Suppressor macrophage treated with lipopolysaccharide for 1 hour (primary cell): ENCODE measurements around the gene ANO6.
"Not testable (repeated sequence)": the region's sequence is repeated elsewhere in the genome, so short reads cannot be mapped to it uniquely, and the experiment has no call there.

Experiments
- DNase-seq, 3 donors: peaks; one replicate each; pipeline ENCODE4 v3.0.0-alpha.2; 2020 to 2022

ANO6 gene

DNA sequence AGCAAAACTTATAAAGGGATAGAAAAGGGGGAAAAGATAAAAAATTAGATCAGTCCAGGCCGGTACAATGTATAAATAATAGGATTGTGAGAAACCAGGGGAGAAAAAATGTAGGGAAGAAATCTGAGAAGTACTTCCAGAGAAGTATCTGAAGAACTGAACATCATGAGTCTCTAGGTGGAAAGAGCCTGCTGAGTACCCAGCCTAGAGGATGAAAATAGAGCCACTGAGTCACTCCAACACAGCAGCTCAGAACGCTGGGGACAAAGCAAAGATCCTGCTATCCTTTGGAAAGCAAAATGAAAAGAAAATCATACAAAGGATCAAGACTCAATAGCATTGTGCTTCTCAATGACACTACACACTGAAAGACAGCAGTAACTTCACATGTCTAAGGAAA, 138.0 kb downstream of the ANO6 start:
- no peak for DNase-seq

GRCh38 chr12:45354399-45354798, 138.5 kb downstream of the ANO6 start:
- no peak for DNase-seq

DNA sequence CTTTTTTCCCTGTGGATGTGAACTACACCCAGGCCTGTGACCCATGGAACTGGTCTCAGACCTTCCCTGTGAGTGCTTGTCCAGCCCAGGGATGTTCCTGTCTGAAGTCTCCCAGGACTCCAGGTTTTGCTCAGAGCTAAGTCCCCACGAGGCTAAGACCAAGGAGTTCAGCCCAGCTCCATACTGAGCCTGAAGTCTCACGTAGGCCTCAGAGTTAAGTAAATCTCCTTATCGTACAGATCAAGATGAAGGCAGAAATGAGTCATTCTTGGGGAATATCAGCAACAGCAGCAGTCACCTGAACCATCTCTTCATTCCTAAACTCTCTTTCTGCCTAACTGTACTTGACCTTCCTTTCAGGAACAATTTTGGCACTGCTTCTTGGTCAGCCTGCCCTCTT, 139.8 kb downstream of the ANO6 start:
- no peak for DNase-seq

- no peak for DNase-seq
These were observed 141.1 kb downstream of the ANO6 start for GRCh38 chr12:45356822-45357538.

DNA sequence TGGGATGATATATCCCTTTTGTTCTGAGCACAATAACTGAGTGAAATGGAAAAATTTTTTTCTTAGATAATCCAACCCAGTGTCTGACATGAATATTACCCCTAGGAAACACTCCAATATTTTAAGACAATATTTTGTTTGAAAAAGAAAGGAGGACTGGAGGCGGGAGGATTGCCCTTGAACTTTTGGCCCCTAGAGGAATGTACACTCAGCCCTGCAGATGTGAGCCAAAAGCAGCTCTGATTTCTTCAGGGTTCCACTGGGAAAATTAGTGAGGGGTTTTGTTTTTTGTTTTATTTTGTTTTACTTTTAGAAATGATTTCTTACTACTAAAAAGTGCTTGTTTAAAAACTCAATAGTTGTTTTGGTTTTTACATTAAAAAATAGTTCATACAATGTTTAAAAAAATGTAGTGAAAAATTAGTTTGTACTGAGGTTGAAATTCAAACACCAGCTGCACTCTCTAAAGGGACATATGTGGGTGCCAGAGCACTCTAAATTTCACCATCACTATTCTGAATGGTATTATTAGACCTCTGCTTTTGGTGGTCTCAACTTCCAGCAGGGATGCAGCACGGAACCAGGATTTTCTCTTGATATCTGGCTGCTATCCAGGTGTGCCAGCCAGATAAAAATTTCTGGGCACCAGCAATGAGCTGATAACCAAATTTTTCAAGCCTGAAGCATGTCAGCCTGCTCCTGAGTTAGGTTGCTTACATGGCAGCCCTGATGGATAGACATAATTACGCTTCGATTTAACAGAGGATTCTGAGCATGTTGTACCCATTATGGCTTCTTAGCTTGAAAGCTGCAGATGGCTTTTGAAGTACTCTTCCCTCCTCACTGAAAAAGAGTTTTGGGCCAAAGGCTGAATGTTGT, 141.9 kb downstream of the ANO6 start:
- DNase-seq, result no peak

- no peak for DNase-seq
These were observed 146.4 kb downstream of the ANO6 start for GRCh38 chr12:45362291-45362690.

- no peak for DNase-seq
These were observed 148.0 kb downstream of the ANO6 start for GRCh38 chr12:45363903-45364302.

DNA sequence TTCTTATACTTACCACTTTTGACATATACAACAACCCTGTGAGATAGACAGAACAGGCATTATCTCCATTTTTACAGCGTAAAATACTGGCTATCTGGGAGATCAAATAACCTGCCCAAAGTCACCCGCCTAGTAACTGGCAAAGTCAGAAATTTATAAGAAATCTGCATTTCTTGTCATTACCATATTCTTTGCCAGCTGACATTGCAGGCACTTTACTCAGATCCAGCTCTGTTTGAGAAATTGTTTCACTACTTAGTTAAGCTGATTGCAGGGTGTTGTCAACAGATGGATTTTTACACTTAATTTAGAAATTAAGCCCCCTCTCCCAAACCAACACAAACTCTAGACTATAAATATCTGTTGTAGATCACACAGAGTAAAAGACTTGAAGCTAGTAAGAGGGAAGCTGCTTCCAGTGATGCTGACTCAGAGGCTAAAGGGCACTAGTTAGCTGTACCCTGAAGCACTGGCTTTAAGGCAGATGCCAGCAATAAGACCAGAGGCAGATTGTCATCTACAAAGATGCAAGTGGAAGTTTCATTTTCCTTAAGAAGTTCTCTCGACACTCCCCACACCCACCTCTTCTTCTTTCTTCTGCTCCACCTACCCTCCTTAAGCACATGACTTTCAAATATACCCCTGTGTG, 153.1 kb downstream of the ANO6 start:
- DNase-seq, result peak; percentile 38 to 55 (median 45)

DNA sequence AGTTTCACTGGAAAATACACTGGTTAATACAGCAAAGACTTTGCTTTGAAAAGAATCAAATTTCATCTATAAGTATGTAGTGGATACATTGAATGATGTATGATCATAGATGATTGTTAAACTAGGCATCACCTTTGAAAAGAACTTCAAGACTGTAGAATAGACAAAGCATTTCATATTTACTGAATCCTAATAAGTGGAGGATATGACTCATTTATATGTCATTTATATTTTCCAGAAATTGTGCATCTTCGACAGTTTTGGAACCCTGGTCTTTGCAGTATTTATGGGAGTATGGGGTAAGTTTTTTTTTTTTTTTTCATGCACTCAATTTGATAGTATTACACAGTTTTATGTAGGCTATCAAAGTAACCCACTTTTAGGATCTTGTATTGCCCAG, 161.9 kb downstream of the ANO6 start:
- DNase-seq, result peak in 1 of 3 donors; percentile 33

DNA sequence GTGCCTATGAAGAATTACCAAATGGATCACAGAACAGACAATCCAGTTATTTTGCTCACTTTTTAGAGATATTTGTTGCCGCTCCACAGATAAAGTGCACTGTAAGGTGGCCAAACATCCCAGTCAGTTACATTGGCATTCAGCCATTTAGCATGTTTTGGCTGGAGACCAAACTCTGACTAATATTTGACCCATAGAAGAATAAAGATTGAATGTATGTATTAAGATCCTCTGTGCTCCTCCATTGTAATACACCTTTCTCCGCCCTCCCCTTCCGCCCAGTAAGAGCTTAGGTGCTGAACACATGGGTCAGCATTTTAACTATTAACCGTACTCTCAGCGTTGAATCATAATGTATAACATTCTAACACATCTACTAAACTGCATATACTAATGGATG, 163.4 kb downstream of the ANO6 start:
- DNase-seq, result no peak

DNA sequence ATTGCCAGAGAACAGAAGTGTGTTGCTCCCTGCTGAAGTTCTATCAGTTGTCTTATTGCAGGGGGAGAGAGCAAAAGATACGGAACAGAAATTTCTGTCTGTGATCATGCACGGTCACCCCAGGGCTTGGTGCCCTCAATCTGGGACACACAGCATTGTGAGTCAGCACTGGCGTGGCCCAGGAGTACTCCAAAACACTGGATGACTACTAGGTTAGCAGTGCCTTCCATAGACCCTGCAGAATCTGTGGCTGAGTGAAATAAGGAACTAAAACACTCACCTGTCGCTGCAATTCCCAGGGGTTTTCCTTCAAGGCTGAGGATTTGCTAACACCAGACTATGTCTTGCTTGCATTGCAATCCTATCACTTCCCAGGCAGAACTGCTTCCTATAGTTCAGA, 165.5 kb downstream of the ANO6 start:
- peak in 1 of 3 donors; percentile 23 for DNase-seq

DNA sequence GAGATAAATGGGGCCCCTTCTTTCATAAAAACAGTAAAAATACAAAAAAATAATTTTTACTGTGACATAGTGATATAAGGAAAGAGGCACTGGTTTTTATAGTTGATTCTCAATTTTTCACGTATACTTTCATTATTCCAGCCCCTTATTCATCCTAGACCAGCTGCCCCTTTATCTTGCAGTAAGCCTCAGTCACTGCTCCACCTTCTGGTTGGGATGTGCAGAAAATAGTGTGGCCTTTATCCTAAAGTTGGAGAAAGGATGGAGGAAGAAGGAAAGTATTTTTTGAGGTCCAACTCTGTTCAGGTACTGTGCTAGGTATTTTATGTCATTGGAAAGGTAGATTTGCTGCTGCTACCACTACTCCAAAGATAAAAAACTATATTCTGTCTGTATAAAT, 172.7 kb downstream of the ANO6 start:
- peak in 1 of 3 donors; percentile 37 for DNase-seq

DNA sequence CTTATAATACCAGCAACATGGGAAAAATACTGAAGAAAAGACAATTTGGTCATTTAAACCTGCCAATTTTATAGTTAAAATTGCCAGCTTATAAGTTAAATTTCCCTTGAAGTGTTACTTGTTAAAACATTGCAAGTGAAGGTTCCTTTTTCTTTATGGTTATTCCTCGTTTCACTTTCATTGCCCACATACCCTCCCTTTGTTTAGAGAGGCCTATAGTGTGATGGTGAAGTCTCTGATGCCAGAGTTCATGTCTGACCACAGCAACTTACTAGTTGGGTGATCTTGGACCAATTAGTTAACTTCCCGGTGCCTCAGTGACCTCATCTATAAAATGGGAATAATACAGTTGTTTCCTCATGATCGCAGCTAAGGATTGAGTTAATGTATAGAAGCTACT, 173.5 kb downstream of the ANO6 start:
- DNase-seq, result peak; percentile 12 to 57 (median 15)

GRCh38 chr12:45397499-45397898, 181.6 kb downstream of the ANO6 start:
- DNase-seq, result not testable (repeated sequence)

GRCh38 chr12:45398552-45398951, 182.7 kb downstream of the ANO6 start:
- DNase-seq, result no peak

GRCh38 chr12:45400991-45401390, 185.1 kb downstream of the ANO6 start:
- no peak for DNase-seq

- DNase-seq, result no peak
These were observed 186.4 kb downstream of the ANO6 start for GRCh38 chr12:45402288-45402687.

DNA sequence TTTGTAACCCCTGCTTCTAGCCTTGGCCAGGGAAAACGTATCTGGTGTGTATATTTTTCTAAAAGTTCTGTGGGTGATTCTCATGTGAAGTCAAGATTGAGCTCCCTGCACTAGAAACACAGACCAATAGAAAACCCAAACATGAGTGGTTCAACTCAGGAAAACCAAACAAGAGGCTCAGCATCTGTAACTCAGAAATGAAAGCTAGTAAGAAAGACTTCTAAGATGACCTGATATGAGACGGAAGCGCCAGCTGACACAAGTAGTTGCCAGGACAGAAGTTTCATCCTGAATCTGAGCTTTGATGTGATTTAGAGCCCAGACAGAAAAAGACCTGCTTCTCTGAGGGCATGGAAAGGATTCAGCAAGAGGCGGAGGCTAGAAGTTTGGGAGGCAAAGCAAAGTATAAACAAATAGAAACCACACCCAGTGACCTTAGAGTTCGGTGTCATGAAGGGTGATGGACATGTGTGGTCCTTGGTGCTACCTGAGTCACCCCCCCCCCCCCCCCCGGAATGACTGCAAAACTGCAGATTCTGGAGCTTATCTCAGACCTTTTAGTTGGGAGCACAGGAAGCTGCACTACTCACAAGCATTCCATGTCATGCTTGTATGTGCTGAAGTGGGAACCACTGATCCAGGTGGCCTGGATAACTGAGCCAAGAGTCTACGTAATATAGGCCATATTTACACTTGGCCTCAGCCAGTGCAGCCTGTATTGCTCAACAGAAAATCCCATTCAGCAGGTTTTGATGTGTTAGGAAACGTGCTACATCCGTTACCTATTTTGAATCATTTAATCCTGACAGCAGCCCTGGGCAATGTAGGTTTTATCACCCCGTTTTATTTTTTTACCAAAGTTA, 191.3 kb downstream of the ANO6 start:
- no peak for DNase-seq

- DNase-seq, result no peak
These were observed 192.3 kb downstream of the ANO6 start for GRCh38 chr12:45407981-45408728.

- no peak for DNase-seq
These were observed 192.8 kb downstream of the ANO6 start for GRCh38 chr12:45408729-45409114.

- no peak for DNase-seq
These were observed 194.1 kb downstream of the ANO6 start for GRCh38 chr12:45409966-45410365.

DNA sequence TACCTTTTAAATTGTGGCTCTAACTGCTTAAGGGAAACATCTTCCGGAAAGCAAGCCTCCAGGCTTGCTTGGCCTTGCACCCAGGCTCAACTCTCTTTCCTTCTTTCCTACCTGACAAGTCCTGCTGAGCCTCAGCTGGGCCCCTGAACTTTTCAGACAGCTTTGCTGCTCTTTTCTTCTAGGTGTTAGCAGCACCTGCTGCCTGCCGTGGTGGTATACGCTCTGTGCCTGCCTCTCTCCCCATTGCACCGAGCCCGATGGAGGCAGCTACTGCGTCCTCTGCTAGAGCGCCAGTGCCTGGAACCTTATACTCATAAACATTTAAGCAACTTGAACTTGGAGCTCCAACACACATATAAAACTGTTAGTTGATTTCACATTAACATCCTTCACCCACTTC, 195.7 kb downstream of the ANO6 start:
- no peak for DNase-seq
